ENCODE results near the gene CAB39. TPM values are rescaled to one million over a fixed set of nuclear protein-coding genes. Genes with fewer than 3 reads are reported as not detected.

The CAB39 gene
- total and polyA plus RNA-seq, 2 donors from 2014 or later, result 39.1 to 77.6 TPM

- TF ChIP-seq CTCF (IDR thresholded peaks at IDR 0.05; ENCODE audit: borderline replicate concordance, extremely low read depth, insufficient read depth), result no peak
- Histone ChIP-seq H3K4me1 (ENCODE audit: control insufficient read depth in 2 of 3, insufficient read depth in 2 of 3, low read depth in 1 of 3, low read length in 3 of 3) (no peaks in the 10 kb centered on the region), H3K4me3 (ENCODE audit: low read length in 3 of 3) (no peak overlapping the region), H3K27ac (ENCODE audit: low read depth in 2 of 2, low read length in 2 of 2) (no peak overlapping the region), H3K9ac (ENCODE audit: low read length in 3 of 3) (no peak overlapping the region), H3K9me3 (ENCODE audit: control insufficient read depth in 2 of 3, insufficient read depth in 1 of 3, low read length in 3 of 3) (no peaks in the 10 kb centered on the region), H3K36me3 (ENCODE audit: control insufficient read depth in 2 of 3, insufficient read depth in 3 of 3, low read length in 3 of 3) (no peaks in the 10 kb centered on the region), H3K27me3 (ENCODE audit: control insufficient read depth, insufficient read depth, low read length) (no peaks in the 10 kb centered on the region)
- intact Hi-C loops (cut with DNase I), result no loop called here
- FAIRE-seq (no peak), DNase-seq (no peak)
These were observed 30.1 kb upstream of the CAB39 start for GRCh38 chr2:230682546-230682945.

- FAIRE-seq (no peak), DNase-seq (no peak)
- no peak for TF ChIP-seq CTCF (IDR thresholded peaks at IDR 0.05; ENCODE audit: borderline replicate concordance, extremely low read depth, insufficient read depth)
- H3K27ac ChIP-seq (ENCODE audit: low read depth in 2 of 2, low read length in 2 of 2), result no peak overlapping the region
- no peak overlapping the region for H3K4me3 ChIP-seq (ENCODE audit: low read length in 3 of 3)
- intact Hi-C loops (cut with DNase I), result no loop called here
- H3K27me3 ChIP-seq (ENCODE audit: control insufficient read depth, insufficient read depth, low read length), result no peaks in the 10 kb centered on the region
- H3K4me1 ChIP-seq (ENCODE audit: control insufficient read depth in 2 of 3, insufficient read depth in 2 of 3, low read depth in 1 of 3, low read length in 3 of 3), result no peaks in the 10 kb centered on the region
- no peaks in the 10 kb centered on the region for H3K36me3 ChIP-seq (ENCODE audit: control insufficient read depth in 2 of 3, insufficient read depth in 3 of 3, low read length in 3 of 3)
- no peaks in the 10 kb centered on the region for H3K9me3 ChIP-seq (ENCODE audit: control insufficient read depth in 2 of 3, insufficient read depth in 1 of 3, low read length in 3 of 3)
- H3K9ac ChIP-seq (ENCODE audit: low read length in 3 of 3), result no peak overlapping the region
These were observed 28.1 kb upstream of the CAB39 start for GRCh38 chr2:230684270-230685168.

- no peak for TF ChIP-seq CTCF (IDR thresholded peaks at IDR 0.05; ENCODE audit: borderline replicate concordance, extremely low read depth, insufficient read depth)
- H3K9ac ChIP-seq (ENCODE audit: low read length in 3 of 3), result no peak overlapping the region
These were observed 27.5 kb upstream of the CAB39 start for GRCh38 chr2:230685178-230685577.

More at GRCh38 chr2:230685178-230685577, 27.5 kb upstream of the CAB39 start:
- Histone ChIP-seq H3K27me3 (ENCODE audit: control insufficient read depth, insufficient read depth, low read length) (no peaks in the 10 kb centered on the region), H3K36me3 (ENCODE audit: control insufficient read depth in 2 of 3, insufficient read depth in 3 of 3, low read length in 3 of 3) (no peaks in the 10 kb centered on the region), H3K9me3 (ENCODE audit: control insufficient read depth in 2 of 3, insufficient read depth in 1 of 3, low read length in 3 of 3) (no peaks in the 10 kb centered on the region), H3K4me1 (ENCODE audit: control insufficient read depth in 2 of 3, insufficient read depth in 2 of 3, low read depth in 1 of 3, low read length in 3 of 3) (no peaks in the 10 kb centered on the region), H3K27ac (ENCODE audit: low read depth in 2 of 2, low read length in 2 of 2) (no peak overlapping the region), H3K4me3 (ENCODE audit: low read length in 3 of 3) (no peak overlapping the region)
- intact Hi-C loops (cut with DNase I), result no loop called here
- no peak for DNase-seq
- FAIRE-seq, result no peak

All from kidney (tissue), 14 donors.